ENCODE measurements around the gene XRCC2. TPM values are rescaled to one million over a fixed set of nuclear protein-coding genes. Genes with fewer than 3 reads are reported as not detected.

The XRCC2 gene
- total and polyA plus RNA-seq, 7 donors = 0.23 to 2.2 (median 0.34) TPM; not detected in 1

- intact Hi-C loops (cut with DNase I) = no loop called here
- TF ChIP-seq CTCF (IDR thresholded peaks at IDR 0.05) = no peak
- no peak for TF ChIP-seq POLR2A (IDR thresholded peaks at IDR 0.05)
- TF ChIP-seq POLR2AphosphoS5 (IDR thresholded peaks at IDR 0.05) = no peak
- no peak for TF ChIP-seq EP300 (IDR thresholded peaks at IDR 0.05)
- Histone ChIP-seq H3K27me3 (no peaks in the 10 kb centered on the region), H3K4me1 (no peaks in the 10 kb centered on the region), H3K9me3 (no peaks in the 10 kb centered on the region), H3K27ac (no peak overlapping the region), H3K4me3 (no peak overlapping the region), H3K36me3 (no peaks in the 10 kb centered on the region)
- WGBS, 2 donors = 70 to 75% methylated on average over 4 of the region's 4 CpGs
- no peak for DNase-seq
Observed at GRCh38 chr7:152664636-152665035, 11.3 kb downstream of the XRCC2 start.

GRCh38 chr7:152663931-152664330, 12.0 kb downstream of the XRCC2 start:
- DNase-seq = no peak
- Histone ChIP-seq H3K27ac (no peak overlapping the region), H3K9me3 (no peaks in the 10 kb centered on the region), H3K27me3 (no peaks in the 10 kb centered on the region), H3K4me3 (no peak overlapping the region), H3K4me1 (no peaks in the 10 kb centered on the region), H3K36me3 (no peaks in the 10 kb centered on the region)
- intact Hi-C loops (cut with DNase I) = no loop called here
- TF ChIP-seq EP300 (IDR thresholded peaks at IDR 0.05) (no peak), POLR2A (IDR thresholded peaks at IDR 0.05) (no peak), CTCF (IDR thresholded peaks at IDR 0.05) (no peak), POLR2AphosphoS5 (IDR thresholded peaks at IDR 0.05) (no peak)
- 74 to 88% methylated on average over 2 of the region's 2 CpGs for WGBS, 2 donors

GRCh38 chr7:152663148-152663740, 12.7 kb downstream of the XRCC2 start:
- intact Hi-C loops (cut with DNase I) = no loop called here
- no peaks in the 10 kb centered on the region for H3K27me3 ChIP-seq
- no peak overlapping the region for H3K4me3 ChIP-seq
- H3K36me3 ChIP-seq = no peaks in the 10 kb centered on the region
- no peak overlapping the region for H3K27ac ChIP-seq
- no peaks in the 10 kb centered on the region for H3K9me3 ChIP-seq
- no peak for DNase-seq
- WGBS, 2 donors = 93 to 97% methylated on average over 11 of the region's 11 CpGs
- H3K4me1 ChIP-seq = no peaks in the 10 kb centered on the region
- TF ChIP-seq POLR2AphosphoS5 (IDR thresholded peaks at IDR 0.05) (no peak), EP300 (IDR thresholded peaks at IDR 0.05) (no peak), CTCF (IDR thresholded peaks at IDR 0.05) (no peak), POLR2A (IDR thresholded peaks at IDR 0.05) (no peak)

GRCh38 chr7:152661479-152661878, 14.5 kb downstream of the XRCC2 start:
- no peak overlapping the region for H3K4me3 ChIP-seq
- TF ChIP-seq EP300 (IDR thresholded peaks at IDR 0.05) (no peak), POLR2A (IDR thresholded peaks at IDR 0.05) (no peak), POLR2AphosphoS5 (IDR thresholded peaks at IDR 0.05) (no peak), CTCF (IDR thresholded peaks at IDR 0.05) (no peak)
- H3K36me3 ChIP-seq = no peaks in the 10 kb centered on the region
- H3K27me3 ChIP-seq = no peaks in the 10 kb centered on the region
- no peaks in the 10 kb centered on the region for H3K4me1 ChIP-seq
- 95 to 99% methylated on average over 1 of the region's 1 CpG for WGBS, 2 donors
- no peak overlapping the region for H3K27ac ChIP-seq
- no peak for DNase-seq
- intact Hi-C loops (cut with DNase I) = no loop called here
- no peaks in the 10 kb centered on the region for H3K9me3 ChIP-seq

GRCh38 chr7:152660021-152660420, 15.9 kb downstream of the XRCC2 start:
- DNase-seq = no peak
- H3K4me1 ChIP-seq = no peaks in the 10 kb centered on the region
- TF ChIP-seq POLR2A (IDR thresholded peaks at IDR 0.05) (no peak), POLR2AphosphoS5 (IDR thresholded peaks at IDR 0.05) (no peak), CTCF (IDR thresholded peaks at IDR 0.05) (no peak), EP300 (IDR thresholded peaks at IDR 0.05) (no peak)
- no peaks in the 10 kb centered on the region for H3K36me3 ChIP-seq
- H3K9me3 ChIP-seq = no peaks in the 10 kb centered on the region
- H3K4me3 ChIP-seq = no peak overlapping the region
- intact Hi-C loops (cut with DNase I) = no loop called here
- H3K27ac ChIP-seq = no peak overlapping the region
- WGBS, 2 donors = 93 to 96% methylated on average over 7 of the region's 7 CpGs
- H3K27me3 ChIP-seq = no peaks in the 10 kb centered on the region

All from sigmoid colon (tissue), 7 donors.